Testis (tissue), 2 donors: ENCODE measurements around the gene ARID3A.

ENCODE experiments used
- POLR2A ChIP-seq: fragments of 450-650 bp; IDR thresholded peaks from one replicate; pipeline ENCODE4 v1.6.1; 2017; ENCODE audit warnings: antibody characterized with exemption, mild to moderate bottlenecking, moderate library complexity
- TF ChIP-seq, protein P1 (sequence below), 3 experiments: fragments of 450-650 bp in 2 of 3; fragments of 200-600 bp in 1 of 3; sonication (generic) in 1 of 3; IDR thresholded peaks; one replicate each; pipeline ENCODE4 v1.5.1; 2016 to 2019; ENCODE audit warnings: antibody characterized with exemption in 3 of 3, mild to moderate bottlenecking in 2 of 3, moderate library complexity in 1 of 3

DNA sequence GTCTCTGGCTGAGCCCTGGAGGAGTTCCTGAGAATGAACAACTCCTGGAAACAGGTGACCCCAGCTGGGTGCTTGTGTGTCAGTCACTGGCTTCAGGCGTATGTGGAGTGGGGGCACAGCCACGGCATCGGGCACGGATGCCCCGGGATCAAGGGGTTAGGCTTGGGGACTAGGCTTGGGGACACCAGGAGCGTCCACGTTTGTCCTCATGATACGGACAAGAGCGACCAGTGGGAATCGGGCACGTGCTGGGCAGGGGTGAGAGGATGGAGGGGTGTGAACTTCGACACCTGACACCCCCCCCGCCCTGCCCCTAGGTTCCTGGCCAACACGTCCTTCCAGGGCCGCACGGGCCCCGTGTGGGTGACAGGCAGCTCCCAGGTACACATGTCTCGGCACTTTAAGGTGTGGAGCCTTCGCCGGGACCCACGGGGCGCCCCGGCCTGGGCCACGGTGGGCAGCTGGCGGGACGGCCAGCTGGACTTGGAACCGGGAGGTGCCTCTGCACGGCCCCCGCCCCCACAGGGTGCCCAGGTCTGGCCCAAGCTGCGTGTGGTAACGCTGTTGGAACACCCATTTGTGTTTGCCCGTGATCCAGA lies 78.5 kb downstream of the ARID3A start:
- TF ChIP-seq, protein P1, sequence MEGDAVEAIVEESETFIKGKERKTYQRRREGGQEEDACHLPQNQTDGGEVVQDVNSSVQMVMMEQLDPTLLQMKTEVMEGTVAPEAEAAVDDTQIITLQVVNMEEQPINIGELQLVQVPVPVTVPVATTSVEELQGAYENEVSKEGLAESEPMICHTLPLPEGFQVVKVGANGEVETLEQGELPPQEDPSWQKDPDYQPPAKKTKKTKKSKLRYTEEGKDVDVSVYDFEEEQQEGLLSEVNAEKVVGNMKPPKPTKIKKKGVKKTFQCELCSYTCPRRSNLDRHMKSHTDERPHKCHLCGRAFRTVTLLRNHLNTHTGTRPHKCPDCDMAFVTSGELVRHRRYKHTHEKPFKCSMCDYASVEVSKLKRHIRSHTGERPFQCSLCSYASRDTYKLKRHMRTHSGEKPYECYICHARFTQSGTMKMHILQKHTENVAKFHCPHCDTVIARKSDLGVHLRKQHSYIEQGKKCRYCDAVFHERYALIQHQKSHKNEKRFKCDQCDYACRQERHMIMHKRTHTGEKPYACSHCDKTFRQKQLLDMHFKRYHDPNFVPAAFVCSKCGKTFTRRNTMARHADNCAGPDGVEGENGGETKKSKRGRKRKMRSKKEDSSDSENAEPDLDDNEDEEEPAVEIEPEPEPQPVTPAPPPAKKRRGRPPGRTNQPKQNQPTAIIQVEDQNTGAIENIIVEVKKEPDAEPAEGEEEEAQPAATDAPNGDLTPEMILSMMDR (IDR thresholded peaks at IDR 0.05), result no peak
- TF ChIP-seq POLR2A, result no peak
